Spleen (tissue), 11 donors: ENCODE measurements around the gene LSM11. TPM values are rescaled to one million over a fixed set of nuclear protein-coding genes. Genes with fewer than 3 reads are reported as not detected.

Experiments used
- DNase-seq: peaks from one replicate; pipeline ENCODE4 v3.0.0-alpha.2; 2020
- H3K27ac ChIP-seq, 8 donors: fragments of 200-600 bp; sonication (generic) in 7 of 8; 1 replicate in 4 of 8; 2 replicates in 4 of 8; pipeline versions ENCODE4 v1.5.0 to v1.8.0; 2016 to 2021; ENCODE audit warnings: inconsistent platforms in 4 of 8, mild to moderate bottlenecking in 4 of 8, moderate library complexity in 1 of 8
- H3K27me3 ChIP-seq, 7 donors: fragments of 200-600 bp; sonication (generic) in 6 of 7; replicated peaks in 1 of 7; 1 replicate in 4 of 7; 2 replicates in 3 of 7; pipeline versions ENCODE4 v1.5.0 to v1.8.0; 2016 to 2021; ENCODE audit warnings: inconsistent platforms in 3 of 7, mild to moderate bottlenecking in 1 of 7
- H3K36me3 ChIP-seq, 6 donors: fragments of 200-600 bp; sonication (generic) in 5 of 6; 1 replicate in 4 of 6; 2 replicates in 2 of 6; pipeline versions ENCODE4 v1.5.0 to v1.8.0; 2016 to 2021; ENCODE audit warnings: inconsistent platforms in 2 of 6
- H3K4me1 ChIP-seq, 6 donors: fragments of 200-600 bp; sonication (generic) in 5 of 6; 1 replicate in 3 of 6; 2 replicates in 3 of 6; pipeline versions ENCODE4 v1.5.0 to v1.8.0; 2016 to 2021; ENCODE audit warnings: inconsistent platforms in 3 of 6
- H3K4me3 ChIP-seq, 8 donors: fragments of 200-600 bp; sonication (generic) in 7 of 8; 1 replicate in 4 of 8; 2 replicates in 4 of 8; pipeline versions ENCODE4 v1.5.0 to v1.8.0; 2016 to 2021; ENCODE audit warnings: inconsistent platforms in 4 of 8, mild to moderate bottlenecking in 4 of 8, moderate library complexity in 2 of 8
- H3K9me3 ChIP-seq, 8 donors: fragments of 200-600 bp; sonication (generic) in 7 of 8; 1 replicate in 4 of 8; 2 replicates in 4 of 8; pipeline versions ENCODE4 v1.5.0 to v1.8.0; 2016 to 2021; ENCODE audit warnings: inconsistent platforms in 4 of 8
- CTCF ChIP-seq, 11 experiments: fragments of 200-600 bp in 7 of 11; fragments of 450-650 bp in 4 of 11; sonication (generic) in 4 of 11; IDR thresholded peaks in 8 of 11; conservative IDR thresholded peaks in 3 of 11; 1 replicate in 7 of 11; 2 replicates in 4 of 11; pipeline versions ENCODE4 v1.4.0 to v1.8.0; 2016 to 2021; ENCODE audit warnings: antibody characterized with exemption in 11 of 11, inconsistent platforms in 4 of 11, mild to moderate bottlenecking in 1 of 11
- POLR2A ChIP-seq, 3 donors: fragments of 450-650 bp; IDR thresholded peaks; one replicate each; pipeline ENCODE4 v1.5.1; 2017; ENCODE audit warnings: antibody characterized with exemption in 3 of 3, mild to moderate bottlenecking in 1 of 3
- POLR2AphosphoS5 ChIP-seq, 3 donors: sonication (generic); formaldehyde crosslinking; IDR thresholded peaks; one replicate each; pipeline ENCODE4 v1.5.1; 2017; ENCODE audit warnings: antibody characterized with exemption in 3 of 3
- WGBS, 5 donors: extraction: QIAGEN DNeasy Blood & Tissue Kit in 3 of 5; methylation state at CpG; one replicate each; pipeline versions ENCODE4 v1.1.5 to v1.1.7; 2013 to 2018; 5-methylcytosine and 5-hydroxymethylcytosine counted together
- intact Hi-C: fragments of 100-400 bp; cut with DNase I; formaldehyde crosslinking; loops from one replicate; pipeline ENCODE4 v1.15.0; 2023; ENCODE audit warnings: low total_unique reads
- polyA plus RNA-seq, 3 donors: library from polyadenylated mRNA; stranded (reverse); fragments of 200-250 nt; gene quantifications; one replicate each; pipeline ENCODE4 v1.2.1, GENCODE V29; 2013
- total RNA-seq, 7 donors: library from RNA; depleted of rRNA in 3 of 7; stranded (reverse); fragments of >200 nt in 3 of 7; fragmentation: NEBNext Ultra II Directional in 4 of 7; extraction: Animal tissue kit (Norgen Biotek cat#: 25700) in 4 of 7; gene quantifications; one replicate each; pipeline versions ENCODE4 v1.1.0 to v1.2.1, GENCODE V29; 2016 to 2021
- donor health status: healthy with polysubstance abuse.
- donor health status: DM: no; HTN: no; CAD: no; lungs with moderate emphysema.
- donor health status: DM: no; HTN: no; CAD: no.
- donor health status: Bipolar disorder and iron deficiency.
- donor health status: healthy.
- donor health status: DM: no; HTN: no; CAD: no.
- donor health status: DM: yes; HTN: yes; CAD: no.

LSM11 gene
- total and polyA plus RNA-seq, 10 donors, result 1.2 to 4.6 (median 3.2) TPM

- Histone ChIP-seq H3K36me3 (no peaks in the 10 kb centered on the region), H3K9me3 (no peaks in the 10 kb centered on the region), H3K27ac (no peak overlapping the region), H3K4me1 (no peaks in the 10 kb centered on the region), H3K4me3 (no peak overlapping the region), H3K27me3 (no peaks in the 10 kb centered on the region)
- intact Hi-C loops, result no loop called here
- no peak for DNase-seq
- TF ChIP-seq POLR2A (IDR thresholded peaks at IDR 0.05) (no peak), CTCF (IDR thresholded peaks at IDR 0.05 in 8 of 11, conservative IDR thresholded peaks at IDR 0.05 in 3 of 11) (no peak), POLR2AphosphoS5 (IDR thresholded peaks at IDR 0.05) (no peak)
- 64 to 76% (median 73%) methylated on average over 1 of the region's 1 CpG for WGBS, 5 donors
Measured at GRCh38 chr5:157708866-157709265, 34.6 kb upstream of the LSM11 start.

DNA sequence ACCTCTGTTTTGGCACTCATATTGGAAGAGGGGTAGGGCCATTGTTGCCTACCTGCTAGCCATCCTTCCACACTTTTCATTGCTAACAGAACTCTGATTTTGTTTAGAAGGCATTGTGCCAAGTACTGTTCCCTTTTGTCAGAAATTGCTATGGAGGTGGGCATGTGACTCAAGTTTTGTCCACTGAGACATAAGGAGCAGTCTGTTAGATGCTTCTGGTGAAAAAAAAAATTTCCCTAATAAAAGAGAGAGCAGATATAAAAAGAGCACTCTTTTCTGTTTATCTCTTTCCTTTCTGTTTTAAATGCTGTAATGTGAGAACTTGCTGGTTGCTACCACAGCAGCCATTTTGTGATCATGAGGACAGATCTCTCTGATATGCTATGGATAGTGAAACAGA is 34.2 kb upstream of the LSM11 start:
- TF ChIP-seq POLR2A (IDR thresholded peaks at IDR 0.05) (no peak), CTCF (IDR thresholded peaks at IDR 0.05 in 8 of 11, conservative IDR thresholded peaks at IDR 0.05 in 3 of 11) (no peak), POLR2AphosphoS5 (IDR thresholded peaks at IDR 0.05) (no peak)
- no peak overlapping the region for H3K4me3 ChIP-seq
- DNase-seq, result no peak
- no peaks in the 10 kb centered on the region for H3K36me3 ChIP-seq
- H3K27me3 ChIP-seq, result no peaks in the 10 kb centered on the region
- no peak overlapping the region for H3K27ac ChIP-seq
- H3K9me3 ChIP-seq, result no peaks in the 10 kb centered on the region
- intact Hi-C loops, result no loop called here
- H3K4me1 ChIP-seq, result no peaks in the 10 kb centered on the region

DNA sequence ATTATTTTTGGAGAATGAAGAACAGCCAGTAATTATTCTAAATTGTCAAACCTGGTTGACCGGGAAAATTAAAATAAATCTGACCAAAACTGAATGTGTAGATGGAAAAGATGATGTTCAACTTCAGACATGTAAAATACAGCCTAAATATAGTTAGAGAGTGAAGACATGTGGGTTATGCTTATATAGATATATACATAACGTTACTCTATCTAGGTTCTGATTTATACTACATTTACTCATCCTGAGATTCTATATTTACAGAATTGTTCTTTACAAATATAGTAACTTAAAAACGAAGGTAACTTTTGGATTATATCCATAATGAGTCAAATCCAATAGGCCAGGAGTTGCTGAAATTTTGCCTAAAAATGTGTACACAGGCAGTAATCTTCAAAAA is 33.1 kb upstream of the LSM11 start:
- intact Hi-C loops, result loop anchor here (10.0 kb wide), 1 partner anchor 366 kb away; a partner anchor contains a TSS
- no peak overlapping the region for H3K4me3 ChIP-seq
- 66 to 76% (median 70%) methylated on average over 3 of the region's 3 CpGs for WGBS, 5 donors

GRCh38 chr5:157710882-157711281 is 32.6 kb upstream of the LSM11 start:
- Histone ChIP-seq H3K4me1 (no peaks in the 10 kb centered on the region), H3K27me3 (no peaks in the 10 kb centered on the region), H3K9me3 (no peaks in the 10 kb centered on the region), H3K36me3 (no peaks in the 10 kb centered on the region), H3K27ac (no peak overlapping the region), H3K4me3 (no peak overlapping the region)
- WGBS, 5 donors, result 46 to 78% (median 59%) methylated on average over 2 of the region's 2 CpGs
- DNase-seq, result no peak
- intact Hi-C loops, result loop anchor here (10.0 kb wide), 1 partner anchor 366 kb away; a partner anchor contains a TSS
- TF ChIP-seq POLR2AphosphoS5 (IDR thresholded peaks at IDR 0.05) (no peak), CTCF (IDR thresholded peaks at IDR 0.05 in 8 of 11, conservative IDR thresholded peaks at IDR 0.05 in 3 of 11) (no peak), POLR2A (IDR thresholded peaks at IDR 0.05) (no peak)

More for the DNA sequence above, 33.1 kb upstream of the LSM11 start:
- Histone ChIP-seq H3K27ac (no peak overlapping the region), H3K27me3 (no peaks in the 10 kb centered on the region), H3K36me3 (no peaks in the 10 kb centered on the region), H3K9me3 (no peaks in the 10 kb centered on the region), H3K4me1 (no peaks in the 10 kb centered on the region)
- TF ChIP-seq POLR2AphosphoS5 (IDR thresholded peaks at IDR 0.05), result no peak
- no peak for TF ChIP-seq POLR2A (IDR thresholded peaks at IDR 0.05)
- TF ChIP-seq CTCF (IDR thresholded peaks at IDR 0.05 in 8 of 11, conservative IDR thresholded peaks at IDR 0.05 in 3 of 11), result no peak
- DNase-seq, result no peak
